GM06990 (cell line): ENCODE measurements around the gene RBP4.
"Not testable (repeated sequence)": the region's sequence is repeated elsewhere in the genome, so short reads cannot be mapped to it uniquely, and the experiment has no call there.

Source experiments
- DNase-seq: peaks from one replicate; pipeline ENCODE4 v3.0.0-alpha.2; 2011; ENCODE audit not compliant: insufficient read length; ENCODE audit errors: extremely low read depth
- H3K27me3 ChIP-seq: replicated peaks from 2 replicates; pipeline ENCODE4 v1.6.0; 2011; ENCODE audit warnings: low read length; ENCODE audit not compliant: control insufficient read depth, insufficient read depth
- H3K36me3 ChIP-seq: 2 replicates; pipeline ENCODE4 v1.5.1; 2011; ENCODE audit warnings: low read length; ENCODE audit not compliant: control insufficient read depth, insufficient read depth
- H3K4me3 ChIP-seq: replicated peaks from 2 replicates; pipeline ENCODE4 v1.5.1; 2011; ENCODE audit warnings: low read depth, mild to moderate bottlenecking, control low read depth, low read length
- TF ChIP-seq, protein P1 (sequence below): IDR thresholded peaks from 2 replicates; pipeline ENCODE4 v1.5.1; 2011; ENCODE audit warnings: low read length, control low read depth, mild to moderate bottlenecking, inconsistent platforms; ENCODE audit not compliant: insufficient read depth, poor library complexity, severe bottlenecking

Gene RBP4

DNA sequence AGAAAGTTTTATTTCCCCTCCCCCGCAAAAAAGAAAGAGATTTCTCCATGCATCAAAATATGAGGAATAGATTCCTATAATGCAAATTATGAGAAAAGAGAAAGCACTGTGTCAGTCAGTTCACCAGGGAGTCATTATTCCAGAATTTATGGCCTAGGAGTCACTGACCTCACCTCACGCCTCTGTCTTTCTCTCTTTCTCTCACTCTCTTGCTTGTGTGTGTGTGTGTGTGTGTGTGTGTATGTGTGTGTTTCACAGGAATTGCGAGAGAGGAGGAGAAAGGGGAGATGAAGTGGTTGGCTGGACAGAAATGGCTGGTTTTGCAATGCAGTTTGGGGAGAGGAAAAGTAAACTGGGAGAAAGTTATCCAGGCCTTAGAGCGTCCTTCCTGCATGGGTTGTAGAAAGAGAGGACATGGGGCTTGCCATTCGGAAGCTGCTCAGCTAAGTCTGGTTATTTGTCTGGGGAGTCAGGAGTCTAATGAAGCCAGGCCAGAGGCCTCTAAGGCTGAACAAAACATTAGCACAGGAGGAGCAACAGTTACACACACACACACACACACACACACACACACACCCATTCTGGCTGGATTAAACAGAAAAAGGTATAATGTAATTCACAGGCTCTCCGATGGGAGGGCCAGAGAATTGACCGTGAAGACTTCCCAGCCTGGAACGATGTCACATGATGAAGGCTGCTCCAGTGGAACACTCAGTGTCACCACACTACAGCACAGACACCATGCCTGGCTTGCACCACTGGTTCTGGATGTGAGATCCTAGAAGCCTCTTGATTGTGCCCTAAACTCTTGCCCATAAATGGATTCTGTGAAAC is 47.3 kb downstream of the RBP4 start:
- H3K4me3 ChIP-seq, result no peak overlapping the region
- TF ChIP-seq, protein P1, sequence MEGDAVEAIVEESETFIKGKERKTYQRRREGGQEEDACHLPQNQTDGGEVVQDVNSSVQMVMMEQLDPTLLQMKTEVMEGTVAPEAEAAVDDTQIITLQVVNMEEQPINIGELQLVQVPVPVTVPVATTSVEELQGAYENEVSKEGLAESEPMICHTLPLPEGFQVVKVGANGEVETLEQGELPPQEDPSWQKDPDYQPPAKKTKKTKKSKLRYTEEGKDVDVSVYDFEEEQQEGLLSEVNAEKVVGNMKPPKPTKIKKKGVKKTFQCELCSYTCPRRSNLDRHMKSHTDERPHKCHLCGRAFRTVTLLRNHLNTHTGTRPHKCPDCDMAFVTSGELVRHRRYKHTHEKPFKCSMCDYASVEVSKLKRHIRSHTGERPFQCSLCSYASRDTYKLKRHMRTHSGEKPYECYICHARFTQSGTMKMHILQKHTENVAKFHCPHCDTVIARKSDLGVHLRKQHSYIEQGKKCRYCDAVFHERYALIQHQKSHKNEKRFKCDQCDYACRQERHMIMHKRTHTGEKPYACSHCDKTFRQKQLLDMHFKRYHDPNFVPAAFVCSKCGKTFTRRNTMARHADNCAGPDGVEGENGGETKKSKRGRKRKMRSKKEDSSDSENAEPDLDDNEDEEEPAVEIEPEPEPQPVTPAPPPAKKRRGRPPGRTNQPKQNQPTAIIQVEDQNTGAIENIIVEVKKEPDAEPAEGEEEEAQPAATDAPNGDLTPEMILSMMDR, result no peak
- no peak for DNase-seq
- no peaks in the 10 kb centered on the region for H3K36me3 ChIP-seq
- H3K27me3 ChIP-seq, result no peaks in the 10 kb centered on the region; the same call in 1 of the 2 replicates

DNA sequence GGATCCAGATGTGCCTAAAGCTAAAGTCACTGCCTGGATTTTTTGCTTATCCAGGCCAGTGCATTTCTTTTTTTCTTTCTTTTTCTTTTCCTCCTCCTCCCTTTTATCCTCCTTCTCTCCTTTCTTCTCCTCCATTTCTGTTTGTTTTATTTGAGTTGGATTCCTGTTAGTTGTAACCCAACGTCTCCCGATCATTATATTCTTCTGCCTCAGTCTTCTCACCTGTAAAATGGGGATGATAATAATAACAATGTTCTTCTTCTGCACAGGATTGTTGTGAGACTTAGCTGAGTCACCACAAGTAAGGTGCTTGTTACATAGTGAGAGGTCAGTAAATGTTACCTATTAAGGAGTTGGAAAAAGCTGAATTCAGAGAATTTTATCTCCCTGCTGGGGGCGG is 48.3 kb downstream of the RBP4 start:
- TF ChIP-seq, protein P1, result no peak
- no peaks in the 10 kb centered on the region; the same call in 1 of the 2 replicates for H3K27me3 ChIP-seq
- H3K36me3 ChIP-seq, result no peaks in the 10 kb centered on the region
- H3K4me3 ChIP-seq, result no peak overlapping the region
- DNase-seq, result no peak

- no peak for DNase-seq
- H3K36me3 ChIP-seq, result no peaks in the 10 kb centered on the region
- no peak overlapping the region for H3K4me3 ChIP-seq
- TF ChIP-seq, protein P1, result no peak
- no peaks in the 10 kb centered on the region; the same call in 1 of the 2 replicates for H3K27me3 ChIP-seq
Observed at GRCh38 chr10:93550606-93551005, 50.4 kb downstream of the RBP4 start.

- TF ChIP-seq, protein P1, result no peak
- H3K36me3 ChIP-seq, result no peaks in the 10 kb centered on the region
- no peak overlapping the region for H3K4me3 ChIP-seq
- DNase-seq, result no peak
- no peaks in the 10 kb centered on the region; the same call in 1 of the 2 replicates for H3K27me3 ChIP-seq
Observed at GRCh38 chr10:93548376-93549071, 52.5 kb downstream of the RBP4 start.

- TF ChIP-seq, protein P1, result no peak
- DNase-seq, result no peak
- Histone ChIP-seq H3K27me3 (no peaks in the 10 kb centered on the region; the same call in 1 of the 2 replicates), H3K36me3 (no peaks in the 10 kb centered on the region), H3K4me3 (no peak overlapping the region)
Observed at GRCh38 chr10:93547522-93547921, 53.5 kb downstream of the RBP4 start.

DNA sequence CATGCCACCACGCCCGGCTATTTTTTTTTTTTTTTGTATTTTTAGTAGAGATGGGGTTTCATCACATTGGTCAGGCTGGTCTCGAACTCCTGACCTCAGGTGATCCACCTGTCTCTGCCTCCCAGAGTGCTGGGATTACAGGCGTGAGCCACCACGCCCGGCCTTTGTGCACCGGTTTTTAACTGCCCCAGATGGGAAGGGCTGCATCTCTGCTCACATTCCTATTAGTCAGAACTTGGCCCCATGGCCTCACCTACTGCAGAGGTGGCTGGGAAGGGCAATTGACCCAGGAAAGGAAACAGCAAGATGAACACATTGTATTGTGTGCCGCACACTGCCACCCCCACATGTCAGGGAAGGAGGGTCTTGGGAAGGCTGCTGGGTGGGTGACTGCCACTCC is 54.0 kb downstream of the RBP4 start:
- not testable (repeated sequence) for DNase-seq, H3K4me3 ChIP-seq, H3K27me3 ChIP-seq, H3K36me3 ChIP-seq
